DLD1 (cell line): Measurements from ENCODE around the gene DCST1.

Experiments used
- in situ Hi-C: cut with HindIII; loops from 2 replicates; pipeline ENCODE4 v1.10.0; 2017; ENCODE audit warnings: low sequenced_read_pairs

DCST1 gene

DNA sequence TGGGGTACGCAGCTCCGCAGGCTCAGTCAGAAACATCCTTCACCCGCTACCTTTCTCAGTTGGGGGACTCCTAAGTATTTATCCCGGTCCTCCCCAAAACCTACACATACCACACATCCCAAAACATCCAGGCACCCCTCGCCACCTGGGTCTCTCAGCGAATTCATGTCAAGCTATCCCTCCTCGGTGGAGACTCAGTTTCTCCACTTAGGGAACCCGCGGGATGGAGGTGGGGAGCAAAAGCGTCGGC is 32.3 kb upstream of the DCST1 start:
- in situ Hi-C loops: no loop called here

DNA sequence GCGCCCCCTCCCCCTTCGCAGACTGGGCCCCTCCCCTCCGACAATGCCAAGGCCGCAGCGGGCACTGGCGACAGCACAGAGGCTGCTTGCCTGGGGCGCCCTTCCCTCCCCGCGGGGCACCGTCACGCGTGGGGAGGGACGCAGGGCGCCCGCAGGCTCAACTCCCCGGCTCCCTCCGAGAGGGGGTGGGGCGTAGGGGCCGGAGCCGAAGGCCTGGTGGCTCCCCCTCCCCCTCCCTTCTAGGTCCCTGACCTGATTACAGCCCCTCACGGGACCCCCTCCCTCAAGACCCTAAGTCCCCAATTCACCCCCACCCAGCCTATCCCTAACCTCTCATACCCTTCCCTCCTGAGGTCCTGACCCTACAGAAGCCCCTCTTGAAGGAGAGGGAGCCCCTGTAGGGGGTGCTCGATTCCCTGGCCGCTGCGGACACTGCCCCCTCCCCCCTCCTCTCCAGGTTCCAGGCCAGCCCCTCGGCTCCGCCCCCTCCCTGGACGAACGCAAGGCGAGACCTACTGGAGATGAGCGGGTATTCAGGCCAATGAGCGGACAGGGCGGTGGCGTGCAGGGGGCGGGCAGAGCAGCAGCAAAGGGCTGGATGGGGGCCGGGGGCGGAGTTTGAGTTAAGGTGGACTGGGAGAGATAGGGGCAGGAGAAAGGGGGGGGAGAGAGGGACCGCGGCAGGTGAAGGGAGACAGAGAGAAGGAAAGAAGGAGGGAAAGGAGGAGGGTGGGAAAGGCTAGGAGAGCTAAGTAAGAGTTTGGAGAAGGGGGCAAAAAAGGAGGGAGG is 31.8 kb upstream of the DCST1 start:
- in situ Hi-C loops: no loop called here

DNA sequence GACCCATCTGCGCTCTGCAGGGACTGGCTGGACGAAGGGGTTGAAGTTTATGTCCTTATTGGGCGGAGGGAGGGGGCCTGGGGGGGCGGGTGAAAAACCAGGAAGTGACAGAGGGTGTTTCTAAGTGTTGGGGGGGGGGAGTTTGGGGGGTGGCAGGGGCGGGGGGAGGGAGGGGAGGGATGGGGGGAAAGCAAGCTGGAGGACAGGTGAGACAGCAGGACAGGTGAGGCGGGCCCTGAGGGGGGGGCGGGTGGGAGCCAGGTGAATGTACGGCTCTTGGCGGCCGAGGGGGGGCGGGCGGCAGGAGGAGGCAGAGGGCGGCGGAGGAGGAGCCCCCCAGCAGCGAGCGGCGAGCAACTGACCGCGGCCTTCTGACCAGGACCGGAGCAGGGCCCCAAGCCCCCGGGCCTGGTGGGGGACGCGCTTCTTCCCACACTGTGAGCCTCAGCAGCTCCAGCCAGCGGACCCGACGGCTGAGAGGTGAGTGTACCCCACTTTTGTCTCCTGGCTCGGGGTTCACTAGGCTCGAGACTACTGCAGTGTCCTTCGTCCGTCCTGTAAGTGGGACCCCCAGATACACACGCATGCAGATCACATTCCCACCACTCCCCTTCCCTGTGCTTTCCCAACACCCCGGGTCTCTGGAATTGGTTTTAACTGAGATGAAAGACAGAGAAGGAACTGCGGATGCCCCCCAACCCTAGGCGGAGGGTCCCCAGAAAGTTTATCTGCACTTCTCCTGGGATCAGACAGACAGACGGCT is 31.0 kb upstream of the DCST1 start, which contains the start of gene ZBTB7B:
TSS of gene ZBTB7B (plus strand) at position 339 of the 763 bp plus-strand sequence. CDS start 11,859 bp downstream, outside the sequence.
- in situ Hi-C loops: no loop called here

DNA sequence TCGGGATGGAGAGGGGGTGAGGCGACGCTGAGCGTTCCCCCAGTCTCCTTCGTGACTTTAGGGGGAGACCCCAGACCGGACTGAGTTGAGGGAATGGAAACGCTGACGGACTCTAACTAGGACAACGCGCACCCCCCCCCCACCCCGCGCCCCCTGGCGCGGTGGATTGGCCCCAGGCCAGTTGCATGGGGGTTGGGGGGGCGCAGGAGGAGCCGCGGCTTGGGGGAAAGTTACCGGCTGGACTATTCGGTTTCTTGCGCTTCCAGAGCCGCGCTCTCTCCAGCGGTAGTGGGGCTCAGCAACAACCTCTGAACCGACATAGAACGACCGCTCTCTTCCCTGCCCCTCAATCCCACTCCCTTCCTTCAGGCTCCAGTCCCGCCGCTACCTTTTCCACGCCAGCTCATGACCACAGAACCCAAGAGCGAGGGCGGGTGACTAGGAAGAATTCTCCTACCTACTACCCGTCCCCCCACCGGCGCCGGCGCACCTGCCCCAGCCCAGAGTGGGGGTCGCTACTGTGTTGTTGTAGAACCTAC is 30.3 kb upstream of the DCST1 start:
- in situ Hi-C loops: no loop called here

DNA sequence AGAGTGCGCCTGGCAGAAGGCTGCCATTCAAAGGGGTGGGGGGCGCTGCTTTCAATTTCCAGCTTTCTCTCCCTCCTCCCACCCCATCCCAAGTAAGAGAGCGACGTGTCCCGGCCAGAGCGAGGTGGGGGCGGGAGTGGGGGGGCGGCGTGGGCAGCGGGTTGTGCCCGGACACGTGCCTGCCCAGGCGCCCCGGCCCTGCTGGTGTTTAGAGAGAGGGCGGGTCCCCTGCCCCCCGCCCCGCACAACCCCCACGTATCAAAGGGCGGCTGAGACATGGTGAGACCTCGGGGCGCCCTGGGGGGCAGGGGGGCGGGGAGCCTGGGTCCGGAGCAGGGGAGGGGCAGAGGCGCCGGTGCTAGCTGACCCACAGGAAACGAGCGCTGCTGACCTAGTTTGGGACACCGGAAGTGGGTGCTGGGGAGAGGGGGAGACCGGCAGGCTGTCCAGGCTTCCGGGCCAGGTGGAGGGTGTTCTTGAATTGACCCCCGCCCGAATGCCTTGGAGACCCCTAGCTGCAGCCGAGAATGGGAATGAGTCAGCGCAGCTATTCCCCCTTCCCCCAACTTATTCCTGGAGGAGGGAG is 29.8 kb upstream of the DCST1 start:
- in situ Hi-C loops: no loop called here

DNA sequence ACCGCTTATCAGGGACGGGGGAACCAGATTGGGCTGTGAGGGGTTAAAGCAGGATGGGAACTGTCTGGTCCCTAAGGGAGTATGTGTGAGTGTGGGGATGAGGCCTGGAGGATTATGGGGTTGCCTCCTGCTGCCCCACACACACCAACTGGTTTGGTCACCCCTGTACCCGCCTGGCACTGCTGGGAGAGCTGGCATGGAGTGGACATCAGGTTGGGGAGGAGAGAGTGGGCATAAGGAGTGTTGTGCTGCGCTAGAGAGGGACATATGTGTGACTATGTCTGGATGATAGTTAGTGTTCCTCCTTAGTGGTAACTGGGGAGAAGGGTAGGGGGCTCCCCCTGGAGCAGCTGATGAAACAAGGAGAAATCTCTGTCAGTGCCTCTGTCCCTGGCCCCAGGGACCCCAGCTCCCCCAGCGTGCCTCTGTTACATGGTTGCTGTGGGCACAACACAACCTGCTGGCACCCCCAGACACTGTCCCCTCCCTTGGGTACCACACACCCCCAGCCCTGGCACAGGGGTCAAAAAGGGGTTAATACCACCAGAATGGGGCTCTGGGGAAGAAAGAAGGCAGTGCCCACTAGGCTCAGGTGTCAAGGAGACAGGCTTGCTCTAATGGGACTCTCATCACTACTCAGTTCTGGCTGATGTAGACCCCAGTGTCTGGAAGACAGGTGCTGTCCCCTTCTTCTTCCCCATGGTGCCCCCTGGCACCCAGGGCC is 29.1 kb upstream of the DCST1 start:
- in situ Hi-C loops: no loop called here

DNA sequence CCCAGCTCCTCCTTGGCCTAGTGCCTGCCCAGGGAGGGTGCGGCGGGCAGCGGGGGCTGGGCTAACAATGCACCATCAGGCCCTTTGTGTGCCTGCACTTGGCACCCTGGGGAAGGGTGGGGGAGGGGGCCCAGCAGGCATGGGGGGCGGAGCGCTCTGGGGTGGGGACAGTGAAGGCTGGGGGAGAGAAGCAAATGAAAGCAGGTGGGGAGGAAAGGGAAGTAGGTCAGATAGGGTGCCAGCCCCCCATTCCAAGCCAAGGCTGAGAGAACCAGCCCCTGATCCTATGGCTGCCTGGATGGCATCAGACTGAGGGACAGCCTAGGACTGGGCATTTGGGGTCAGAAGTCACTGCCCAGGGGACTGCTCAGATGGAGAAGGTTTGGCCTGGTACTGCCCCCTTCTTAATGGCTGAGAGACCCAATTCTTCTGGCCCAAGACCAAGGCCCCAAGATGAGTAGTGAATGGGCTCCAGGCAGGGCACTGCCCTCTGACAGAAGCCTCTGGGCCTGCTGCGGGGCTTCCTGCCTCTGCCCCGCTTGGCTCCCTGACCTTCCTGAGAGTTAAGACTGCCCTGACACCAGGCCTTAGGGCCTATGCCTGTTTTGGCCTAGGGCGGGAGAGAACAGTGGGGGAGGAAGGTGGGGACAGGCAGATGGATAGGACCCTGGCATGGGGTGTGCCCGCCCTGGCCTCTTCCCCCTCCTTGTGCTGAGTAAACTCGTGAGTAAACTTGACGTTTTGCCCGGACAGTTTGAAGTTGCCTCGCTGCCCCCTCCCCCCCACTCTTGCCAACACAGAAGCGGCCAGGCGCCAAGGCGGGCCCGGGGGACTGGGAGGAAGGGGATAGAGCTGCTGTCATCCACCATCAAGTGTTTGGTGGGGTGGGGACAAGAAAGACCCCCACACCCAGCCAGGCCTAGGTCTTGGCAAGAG is 28.3 kb upstream of the DCST1 start:
- in situ Hi-C loops: no loop called here

DNA sequence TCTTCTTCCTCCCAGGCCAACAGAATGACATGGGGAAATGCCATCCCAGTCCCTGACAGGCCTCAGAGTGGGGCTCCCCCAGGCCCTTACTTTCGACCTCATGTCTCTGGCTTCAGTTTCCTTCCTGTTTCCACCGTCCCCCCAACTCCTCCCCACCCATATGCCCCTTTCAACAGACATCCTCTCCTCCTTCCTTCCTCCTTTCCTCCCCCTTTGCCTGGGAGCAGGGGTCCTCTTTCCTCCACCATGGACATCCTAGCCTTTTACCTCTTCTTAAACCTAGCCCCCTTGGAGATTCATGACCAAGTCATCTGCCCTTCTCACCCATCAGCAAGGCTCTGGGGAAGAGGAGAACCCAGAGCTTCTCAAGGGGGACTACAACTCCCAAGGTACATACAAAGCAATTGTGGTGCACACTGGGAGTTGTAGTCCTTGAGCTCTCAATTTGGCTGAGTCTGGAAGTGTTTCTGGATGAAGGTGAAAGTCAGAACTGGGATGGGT is 27.0 kb upstream of the DCST1 start:
- in situ Hi-C loops: no loop called here

DNA sequence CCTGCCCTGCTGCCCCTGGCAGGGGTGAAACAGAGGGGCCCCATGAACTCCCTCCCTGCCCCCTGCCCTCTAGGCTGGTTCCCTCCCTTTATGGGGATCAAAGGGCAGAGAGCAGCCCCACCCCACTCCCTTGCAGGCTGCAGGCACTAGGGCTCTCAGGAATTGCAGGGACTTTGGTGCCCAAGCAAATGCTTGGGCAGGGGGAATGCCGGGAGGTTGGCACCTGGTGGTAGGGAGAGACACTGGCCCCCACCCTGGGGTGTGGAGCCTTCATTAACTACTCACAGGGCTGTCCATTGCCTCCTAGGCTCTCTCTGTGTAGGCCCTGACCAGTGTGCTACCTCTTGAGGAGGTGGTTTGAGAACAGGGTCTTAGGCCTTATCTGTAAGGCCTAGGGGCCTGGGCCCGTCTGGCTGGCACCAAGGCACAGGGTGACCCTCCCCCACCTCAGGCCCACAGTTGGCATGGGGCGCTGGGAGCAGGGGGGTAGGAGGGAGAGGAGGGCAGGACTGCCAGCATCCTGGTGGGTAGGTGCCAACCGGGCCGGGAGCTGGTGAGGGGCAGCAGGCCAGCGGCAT is 26.3 kb upstream of the DCST1 start:
- in situ Hi-C loops: no loop called here

DNA sequence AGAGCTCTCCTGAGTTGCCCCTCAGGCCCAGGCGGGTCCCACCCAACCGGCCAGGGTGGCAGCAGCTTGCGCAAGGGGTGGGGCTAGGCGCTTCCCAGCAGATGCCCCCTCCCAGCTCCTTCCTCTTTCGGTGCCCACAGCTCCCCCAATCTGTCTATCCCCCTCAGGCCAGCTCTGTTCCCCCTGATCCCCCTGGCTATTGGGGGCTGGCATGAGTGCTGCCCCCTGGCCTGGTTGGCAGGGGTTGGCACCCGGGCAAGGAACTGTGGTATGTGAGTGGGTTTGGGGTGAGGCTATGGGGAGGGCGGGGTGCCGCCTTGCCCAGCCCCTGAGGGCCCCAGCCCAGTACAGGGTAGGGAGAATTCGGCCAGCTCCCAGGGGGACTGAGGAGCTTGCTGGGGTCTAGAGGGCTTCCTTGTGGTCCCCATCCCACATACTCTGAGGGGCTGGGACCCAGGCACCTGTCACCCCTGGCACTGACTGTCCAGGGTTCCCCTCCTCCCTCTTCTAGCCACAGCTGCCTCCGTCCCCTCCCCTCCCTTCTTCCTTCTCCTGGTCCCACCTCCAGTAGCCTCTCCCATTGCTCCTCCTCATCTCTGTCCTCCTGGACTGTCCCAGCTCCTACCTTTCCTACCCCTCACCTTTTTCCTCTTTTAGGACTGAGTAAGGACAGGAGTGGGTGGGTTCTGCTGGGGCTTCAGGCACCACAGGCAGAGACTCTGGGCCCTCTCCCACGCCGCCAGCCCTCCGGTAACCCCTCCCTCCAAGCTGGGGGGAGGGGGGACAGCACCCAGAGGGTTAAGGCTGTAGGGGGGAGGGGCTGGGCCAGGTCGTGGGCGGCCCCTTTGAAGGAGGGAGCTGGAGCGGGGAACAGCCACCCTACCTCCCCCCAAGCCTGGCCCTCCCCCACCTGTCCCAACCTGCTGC is 25.3 kb upstream of the DCST1 start:
- in situ Hi-C loops: no loop called here

DNA sequence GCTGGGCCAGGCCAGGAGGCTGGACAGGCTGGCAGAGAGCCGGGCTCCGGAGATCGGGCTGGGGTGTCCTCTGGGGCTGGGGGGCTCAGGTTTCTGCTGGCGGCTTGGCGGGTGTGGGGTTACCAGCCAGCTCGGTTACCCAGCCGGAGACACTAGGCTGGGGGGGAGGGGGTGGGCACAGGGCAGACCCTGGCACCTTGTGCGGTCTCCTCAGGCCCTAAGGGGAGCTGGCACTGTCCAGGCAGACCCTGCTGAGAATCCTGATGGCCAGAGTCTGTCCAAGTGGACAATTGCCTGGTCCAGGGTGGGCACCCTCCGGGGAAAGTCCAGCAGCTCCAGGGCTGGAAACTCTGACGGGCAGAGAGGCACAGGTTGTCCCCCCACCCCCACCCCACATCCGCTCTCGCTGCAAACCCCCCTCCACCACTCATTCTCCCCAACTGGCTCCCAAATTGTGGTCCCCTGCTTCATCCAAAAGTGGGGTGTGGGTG is 24.4 kb upstream of the DCST1 start:
- in situ Hi-C loops: no loop called here

DNA sequence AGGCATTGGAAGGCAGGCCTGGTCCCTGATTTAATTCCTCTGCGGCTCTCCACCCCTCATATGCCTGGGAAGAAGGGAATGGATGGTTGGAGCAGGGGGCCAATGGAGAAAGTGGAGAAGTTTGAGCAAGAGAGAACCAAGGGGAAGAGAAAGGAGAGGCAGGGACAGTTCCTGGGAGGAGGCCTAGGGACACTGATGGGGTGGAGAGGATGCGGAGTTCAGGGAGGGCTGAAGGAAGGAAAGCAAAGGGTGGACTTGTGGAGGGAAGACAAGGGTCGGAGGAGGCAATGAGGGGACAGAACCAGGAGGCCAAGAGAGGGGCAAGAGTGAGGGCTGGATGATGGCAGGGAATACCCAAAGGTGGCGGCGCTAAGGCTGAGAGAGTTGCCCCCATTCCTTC is 23.9 kb upstream of the DCST1 start:
- in situ Hi-C loops: no loop called here

DNA sequence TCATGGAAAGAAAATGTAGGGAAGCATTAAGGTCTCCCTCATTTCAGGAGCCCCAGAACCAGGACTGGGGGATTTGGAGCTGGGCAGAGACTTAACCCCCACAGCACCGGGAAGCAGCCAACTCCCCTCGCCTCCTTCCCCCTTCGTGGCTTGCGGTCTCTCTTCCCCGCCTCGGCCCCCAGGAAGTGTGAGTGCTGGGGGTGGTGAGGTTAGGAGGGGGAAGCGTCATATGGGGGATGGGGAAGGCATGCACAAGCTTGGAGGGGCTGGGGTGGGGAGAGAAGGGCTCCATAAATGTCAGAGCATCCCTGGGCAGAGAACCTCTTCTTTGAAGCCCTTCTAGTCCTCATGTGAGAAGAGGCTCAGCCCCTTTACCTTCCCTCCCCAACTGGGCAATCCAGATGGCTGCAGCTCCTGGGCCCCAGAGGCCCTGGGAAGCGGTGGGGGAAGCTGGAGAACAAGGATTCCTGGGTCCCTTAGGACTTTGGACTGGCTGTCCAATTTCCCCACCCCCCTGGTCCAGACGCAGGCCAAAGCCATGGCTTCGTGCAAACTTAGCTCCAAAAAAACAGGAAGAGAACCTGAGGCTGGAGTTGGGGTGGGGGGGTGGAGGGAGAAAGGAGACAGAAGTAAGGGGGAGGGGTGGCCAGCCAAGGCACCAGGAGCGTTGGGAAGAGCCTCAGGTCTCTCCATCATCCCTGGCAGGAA is 23.3 kb upstream of the DCST1 start:
- in situ Hi-C loops: no loop called here

DNA sequence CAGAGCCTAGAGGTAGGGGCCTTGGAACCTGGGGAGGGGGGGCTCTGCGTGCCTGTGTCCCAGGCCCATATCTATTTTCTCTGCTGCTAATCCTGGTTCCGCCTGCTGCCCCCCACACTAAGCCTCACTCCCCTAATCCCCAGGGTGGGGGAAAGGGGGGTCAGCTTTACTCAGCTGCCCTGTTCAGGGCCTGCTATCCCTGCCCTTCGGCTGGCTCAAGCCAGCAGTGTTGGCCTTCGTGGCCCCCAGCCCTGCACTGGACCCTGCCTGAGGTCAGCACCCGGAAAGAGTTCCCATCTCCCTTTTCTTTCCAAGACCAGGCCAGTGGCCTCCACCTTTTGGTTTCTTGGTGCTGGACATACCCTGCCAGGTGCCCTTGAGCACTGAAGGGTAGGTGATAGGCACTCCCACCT is 22.6 kb upstream of the DCST1 start:
- in situ Hi-C loops: no loop called here

DNA sequence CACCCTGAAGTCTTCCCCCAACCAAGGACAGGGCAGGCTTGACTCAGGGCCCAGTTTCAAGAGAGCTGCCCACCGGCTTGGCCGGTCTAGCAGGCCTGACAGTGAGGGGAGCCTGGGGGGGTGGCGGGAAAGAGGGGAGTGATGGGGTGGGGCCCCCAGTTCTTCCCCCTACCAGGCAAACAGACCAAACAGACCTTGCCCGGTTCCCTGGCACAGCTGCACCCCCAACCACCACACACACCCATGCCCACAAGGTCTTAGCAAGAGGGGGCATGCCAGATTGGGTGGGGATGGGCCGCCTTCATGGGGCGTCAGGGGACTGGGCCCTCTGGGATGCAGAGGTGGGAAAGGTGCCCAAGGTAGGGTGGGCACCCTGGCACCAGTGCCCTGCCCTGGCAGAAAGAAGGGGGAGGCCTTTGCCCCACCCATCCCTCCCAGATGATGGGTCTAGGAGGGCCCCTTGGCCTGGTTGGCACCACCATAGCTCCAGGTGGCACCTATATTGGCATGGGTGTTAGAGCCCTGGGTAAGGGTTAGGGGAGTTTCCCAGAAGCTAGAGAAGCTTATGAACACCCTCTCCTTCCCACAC is 22.1 kb upstream of the DCST1 start:
- in situ Hi-C loops: no loop called here

DNA sequence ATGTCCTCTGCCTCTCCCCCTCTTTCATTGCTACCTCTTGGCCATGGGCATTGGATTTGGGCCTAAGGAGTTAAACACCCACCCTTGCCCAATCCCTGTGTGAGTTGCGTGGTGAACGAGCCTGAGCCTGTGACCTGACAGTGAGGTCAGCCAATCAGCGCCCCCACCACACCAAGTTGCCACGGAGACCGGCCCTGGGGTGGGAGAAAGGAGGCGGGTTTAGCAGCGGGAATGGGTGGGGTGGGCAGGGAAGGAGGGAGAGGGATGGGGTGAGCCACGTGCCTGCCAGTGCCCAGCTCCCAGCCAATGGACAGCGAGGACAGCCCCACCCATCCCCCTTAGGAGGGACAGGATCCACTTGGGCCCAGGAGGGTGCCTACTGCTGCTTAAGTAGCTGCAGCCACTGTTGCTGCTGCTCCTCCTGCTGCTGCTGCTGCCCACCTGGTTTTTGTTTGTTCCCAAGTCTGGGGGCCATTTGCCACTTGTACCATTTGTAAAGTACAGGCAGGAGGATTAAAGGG is 21.5 kb upstream of the DCST1 start:
- in situ Hi-C loops: no loop called here
